Hepatocyte (in vitro differentiated cells): Measurements from ENCODE around the gene CLIC4.

Source experiments
- EZH2 ChIP-seq: fragments of 200-600 bp; sonication (generic); IDR thresholded peaks from 2 replicates; pipeline ENCODE4 v1.6.1; 2016; ENCODE audit warnings: antibody characterized with exemption, mild to moderate bottlenecking, borderline replicate concordance
- EZH2phosphoT487 ChIP-seq: fragments of 200-600 bp; sonication (generic); IDR thresholded peaks from one replicate; pipeline ENCODE4 v1.6.1; 2018; ENCODE audit warnings: antibody characterized with exemption, mild to moderate bottlenecking, low read depth, moderate library complexity; ENCODE audit not compliant: unreplicated experiment, severe bottlenecking
- TF ChIP-seq, protein P1 (sequence below): fragments of 200-600 bp; sonication (generic); IDR thresholded peaks from 2 replicates; pipeline ENCODE4 v1.5.1; 2016; ENCODE audit warnings: antibody characterized with exemption, mild to moderate bottlenecking; ENCODE audit not compliant: poor library complexity

DNA sequence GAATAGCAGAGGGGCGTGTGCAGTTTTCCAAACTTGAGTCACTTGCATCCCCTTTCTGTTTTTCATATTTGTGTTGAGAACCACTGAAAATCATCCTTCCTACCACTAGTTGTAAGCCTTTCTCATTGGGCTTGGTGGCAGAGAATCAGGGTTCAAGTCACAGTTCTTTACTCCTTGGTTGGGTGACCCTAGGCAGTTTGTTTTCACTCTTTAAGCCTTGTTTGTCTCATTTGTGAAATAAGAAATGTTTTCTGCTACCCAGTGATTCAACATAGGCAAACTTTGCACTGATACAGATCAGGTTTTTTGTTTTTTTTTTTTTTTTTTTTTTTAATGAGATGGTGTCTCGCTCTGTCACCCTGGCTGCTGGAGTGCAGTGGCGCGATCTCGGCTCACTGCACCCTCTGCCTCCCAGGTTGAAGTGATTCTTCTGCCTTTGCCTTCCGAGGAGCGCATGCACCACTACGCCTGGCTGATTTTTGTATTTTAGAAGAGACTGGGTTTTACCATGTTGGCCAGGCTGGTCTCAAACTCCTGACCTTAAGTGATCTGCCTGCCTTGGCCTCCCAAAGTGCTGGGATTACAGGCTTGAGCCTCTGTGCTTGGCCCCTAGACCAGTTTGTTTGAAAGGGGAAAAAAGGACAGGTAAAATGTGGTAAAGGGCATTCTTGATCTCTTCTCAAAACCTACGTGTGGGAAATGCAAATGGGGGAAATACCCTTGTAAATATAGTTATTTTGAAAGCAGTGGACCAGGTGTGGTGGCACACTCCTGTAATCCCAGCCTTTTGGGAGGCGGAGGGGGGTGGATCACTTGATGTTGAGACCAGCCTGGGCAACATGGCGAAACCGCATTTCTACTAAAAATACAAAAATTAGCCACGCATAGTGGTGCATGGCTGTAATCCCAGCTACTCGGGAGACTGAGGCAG lies 3.2 kb downstream of the CLIC4 start:
- no peak for TF ChIP-seq EZH2
- TF ChIP-seq, protein P1, sequence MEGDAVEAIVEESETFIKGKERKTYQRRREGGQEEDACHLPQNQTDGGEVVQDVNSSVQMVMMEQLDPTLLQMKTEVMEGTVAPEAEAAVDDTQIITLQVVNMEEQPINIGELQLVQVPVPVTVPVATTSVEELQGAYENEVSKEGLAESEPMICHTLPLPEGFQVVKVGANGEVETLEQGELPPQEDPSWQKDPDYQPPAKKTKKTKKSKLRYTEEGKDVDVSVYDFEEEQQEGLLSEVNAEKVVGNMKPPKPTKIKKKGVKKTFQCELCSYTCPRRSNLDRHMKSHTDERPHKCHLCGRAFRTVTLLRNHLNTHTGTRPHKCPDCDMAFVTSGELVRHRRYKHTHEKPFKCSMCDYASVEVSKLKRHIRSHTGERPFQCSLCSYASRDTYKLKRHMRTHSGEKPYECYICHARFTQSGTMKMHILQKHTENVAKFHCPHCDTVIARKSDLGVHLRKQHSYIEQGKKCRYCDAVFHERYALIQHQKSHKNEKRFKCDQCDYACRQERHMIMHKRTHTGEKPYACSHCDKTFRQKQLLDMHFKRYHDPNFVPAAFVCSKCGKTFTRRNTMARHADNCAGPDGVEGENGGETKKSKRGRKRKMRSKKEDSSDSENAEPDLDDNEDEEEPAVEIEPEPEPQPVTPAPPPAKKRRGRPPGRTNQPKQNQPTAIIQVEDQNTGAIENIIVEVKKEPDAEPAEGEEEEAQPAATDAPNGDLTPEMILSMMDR = no peak
- TF ChIP-seq EZH2phosphoT487 = no peak
